ENCODE results near the gene SERGEF. TPM values are rescaled to one million over a fixed set of nuclear protein-coding genes. Genes with fewer than 3 reads are reported as not detected.

SERGEF gene
- total and polyA plus RNA-seq, 2 of the 13 experiments (the other 11 are each of a cell fraction or from before 2014, with no cell fraction given), result 54.5 to 114 TPM

- intact Hi-C loops (cut with micrococcal nuclease; ENCODE audit: unreplicated experiment), result no loop called here
- no peak for FAIRE-seq
- 97% methylated on average over 3 of the region's 3 CpGs for WGBS (ENCODE audit: low lambda C conversion rate)
- H3K36me3 ChIP-seq (replicated peaks in 1 of 2; ENCODE audit: control insufficient read depth in 1 of 2, insufficient read depth in 2 of 2, low read length in 2 of 2), result peaks cover 20 to 71% of the 10 kb centered on the region in 2 experiments
- BruUV-seq (replicated peaks), result no TSS peak
- no peak for DNase-seq (ENCODE audit: low spot score)
- H3K9ac ChIP-seq (ENCODE audit: insufficient read depth, low read depth, low read length), result no peak overlapping the region
- H3K4me2 ChIP-seq (ENCODE audit: low read depth, low read length), result no peak overlapping the region
- no peaks in the 10 kb centered on the region for H3K79me2 ChIP-seq (ENCODE audit: insufficient read depth, low read length)
- no peaks in the 10 kb centered on the region for H3K27me3 ChIP-seq (ENCODE audit: control insufficient read depth in 1 of 2, insufficient read depth in 2 of 2, low read length in 2 of 2)
- H3K27ac ChIP-seq (ENCODE audit: extremely low read length, insufficient read depth, low read length), result no peak overlapping the region
- H3K9me3 ChIP-seq (ENCODE audit: low read length), result no peaks in the 10 kb centered on the region
- CTCF ChIA-PET (ENCODE audit: low intra/inter-chr PET ratio, low total read pairs), result no interaction called here
- no peaks in the 10 kb centered on the region for H4K20me1 ChIP-seq (ENCODE audit: insufficient read depth, low read length)
- no peak overlapping the region for H2AFZ ChIP-seq (ENCODE audit: low read length)
- no peak overlapping the region for H3K4me3 ChIP-seq (replicated peaks in 1 of 3; ENCODE audit: insufficient read depth in 1 of 3, low read depth in 2 of 3, low read length in 3 of 3)
- no peak for TF ChIP-seq KAT7 (CRISPR knock-in tag; IDR thresholded peaks at IDR 0.05; ENCODE audit: borderline replicate concordance)
- TF ChIP-seq RAD51 (IDR thresholded peaks at IDR 0.05; ENCODE audit: borderline replicate concordance), result no peak
- TF ChIP-seq ZNF431 (CRISPR knock-in tag; IDR thresholded peaks at IDR 0.05; ENCODE audit: borderline replicate concordance, low read depth), result no peak
- TF ChIP-seq ELK4 (CRISPR knock-in tag; IDR thresholded peaks at IDR 0.05; ENCODE audit: borderline replicate concordance), result no peak
- no peak for TF ChIP-seq ZNF790 (CRISPR knock-in tag; IDR thresholded peaks at IDR 0.05; ENCODE audit: borderline replicate concordance)
- TF ChIP-seq RAD21 (CRISPR knock-in tag; IDR thresholded peaks at IDR 0.05), result no peak
- TF ChIP-seq, protein P1, sequence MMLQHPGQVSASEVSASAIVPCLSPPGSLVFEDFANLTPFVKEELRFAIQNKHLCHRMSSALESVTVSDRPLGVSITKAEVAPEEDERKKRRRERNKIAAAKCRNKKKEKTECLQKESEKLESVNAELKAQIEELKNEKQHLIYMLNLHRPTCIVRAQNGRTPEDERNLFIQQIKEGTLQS (CRISPR knock-in tag; IDR thresholded peaks at IDR 0.05), result no peak
- no peak for TF ChIP-seq TIGD3 (CRISPR knock-in tag; IDR thresholded peaks at IDR 0.05; ENCODE audit: borderline replicate concordance)
- no peak for TF ChIP-seq AHDC1 (CRISPR knock-in tag; IDR thresholded peaks at IDR 0.05; ENCODE audit: borderline replicate concordance)
- TF ChIP-seq ZFAT (CRISPR knock-in tag; conservative IDR thresholded peaks at IDR 0.05), result no peak
- TF ChIP-seq WIZ (CRISPR knock-in tag; IDR thresholded peaks at IDR 0.05), result no peak
- TF ChIP-seq ZNF549 (CRISPR knock-in tag; IDR thresholded peaks at IDR 0.05), result no peak
- TF ChIP-seq AKAP8 (CRISPR knock-in tag; IDR thresholded peaks at IDR 0.05), result no peak
- no peak for TF ChIP-seq NFRKB (IDR thresholded peaks at IDR 0.05)
- no peak for TF ChIP-seq EZH2 (conservative IDR thresholded peaks at IDR 0.05; ENCODE audit: low read depth, low read length)
- no peak for TF ChIP-seq TCF7L2 (IDR thresholded peaks at IDR 0.05; ENCODE audit: low read depth, low read length)
- POLR2A ChIA-PET, result no interaction called here
- in situ Hi-C loops (cut with HindIII; ENCODE audit: extremely low pct_ligation_motif_present, low pct_unique_long_range_greater_than_20kb), result no loop called here
- H3K4me1 ChIP-seq (ENCODE audit: insufficient read depth, low read length), result peaks cover 13% of the 10 kb centered on the region
- no peak for ATAC-seq
These were observed 89.6 kb downstream of the SERGEF start for GRCh38 chr11:17923217-17923616.
